Occipital lobe (tissue), 2 donors: ENCODE measurements around the gene ACOX2. TPM values are rescaled to one million over a fixed set of nuclear protein-coding genes. Genes with fewer than 3 reads are reported as not detected.

ENCODE experiments used
- DNase-seq: peaks from one replicate; lab custom pipeline; 2025; lab: John Stamatoyannopoulos, UW
- total RNA-seq: library from RNA; depleted of rRNA; stranded (reverse); fragments of >200 nt; gene quantifications from one replicate; pipeline ENCODE4 v1.2.3, GENCODE V29; 2014

ACOX2 gene
- total RNA-seq, 1 donor from 2014 or later: 0.78 TPM

- no peak for DNase-seq
Observed at GRCh38 chr3:58514405-58514804, 22.6 kb downstream of the ACOX2 start.

- no peak for DNase-seq
Observed at GRCh38 chr3:58508437-58508836, 28.6 kb downstream of the ACOX2 start.

GRCh38 chr3:58507356-58508078 is 29.5 kb downstream of the ACOX2 start:
- DNase-seq: no peak

GRCh38 chr3:58502872-58503271 is 34.1 kb downstream of the ACOX2 start:
- no peak for DNase-seq

GRCh38 chr3:58497097-58497496 is 39.9 kb downstream of the ACOX2 start:
- DNase-seq: no peak

GRCh38 chr3:58496206-58496857 is 40.7 kb downstream of the ACOX2 start:
- no peak for DNase-seq

- DNase-seq: no peak
Observed at GRCh38 chr3:58495101-58495500, 41.9 kb downstream of the ACOX2 start.

GRCh38 chr3:58494107-58494506 is 42.9 kb downstream of the ACOX2 start:
- no peak for DNase-seq

GRCh38 chr3:58492494-58492905 is 44.5 kb downstream of the ACOX2 start:
- no peak for DNase-seq

- DNase-seq: peak; percentile 83
Observed at GRCh38 chr3:58491506-58492402, 45.2 kb downstream of the ACOX2 start, which contains the start of gene KCTD6. KCTD6 (plus strand) TSS chr3:58492096; CDS start chr3:58498756, 6,660 bp downstream.

- no peak for DNase-seq
Observed at GRCh38 chr3:58490860-58491501, 46.0 kb downstream of the ACOX2 start.

GRCh38 chr3:58488967-58489366 is 48.0 kb downstream of the ACOX2 start:
- DNase-seq: no peak

- DNase-seq: peak; percentile 64
Observed at GRCh38 chr3:58487140-58487886, 49.7 kb downstream of the ACOX2 start.

GRCh38 chr3:58485801-58486435 is 51.1 kb downstream of the ACOX2 start:
- DNase-seq: no peak

- no peak for DNase-seq
Observed at GRCh38 chr3:58484722-58485069, 52.3 kb downstream of the ACOX2 start.

GRCh38 chr3:58484045-58484721 is 52.8 kb downstream of the ACOX2 start:
- no peak for DNase-seq

GRCh38 chr3:58482917-58483636 is 53.9 kb downstream of the ACOX2 start:
- no peak for DNase-seq

GRCh38 chr3:58480309-58480708 is 56.7 kb downstream of the ACOX2 start:
- no peak for DNase-seq

- DNase-seq: no peak
Observed at GRCh38 chr3:58478781-58479180, 58.2 kb downstream of the ACOX2 start.
